ENCODE results near the gene TMEM132D.

The TMEM132D gene

GRCh38 chr12:129325566-129325965 lies 578.3 kb downstream of the TMEM132D start:
- DNase-seq, result no peak

GRCh38 chr12:129312048-129312447 lies 591.8 kb downstream of the TMEM132D start:
- no peak for DNase-seq

GRCh38 chr12:129310346-129310745 lies 593.5 kb downstream of the TMEM132D start:
- no peak for DNase-seq

- DNase-seq, result no peak
Measured at GRCh38 chr12:129305851-129306250, 598.0 kb downstream of the TMEM132D start.

- DNase-seq, result no peak
Measured at GRCh38 chr12:129304529-129304928, 599.3 kb downstream of the TMEM132D start.

GRCh38 chr12:129300011-129300410 lies 603.8 kb downstream of the TMEM132D start:
- DNase-seq, result no peak

GRCh38 chr12:129298921-129299320 lies 604.9 kb downstream of the TMEM132D start:
- DNase-seq, result no peak

GRCh38 chr12:129296671-129297070 lies 607.2 kb downstream of the TMEM132D start:
- DNase-seq, result no peak

- no peak for DNase-seq
Measured at GRCh38 chr12:129294868-129295267, 609.0 kb downstream of the TMEM132D start.

- DNase-seq, result no peak
Measured at GRCh38 chr12:129279771-129280170, 624.1 kb downstream of the TMEM132D start.

GRCh38 chr12:129276361-129277060 lies 627.3 kb downstream of the TMEM132D start:
- no peak for DNase-seq

GRCh38 chr12:129269756-129270495 lies 633.9 kb downstream of the TMEM132D start:
- DNase-seq, result no peak

- DNase-seq, result no peak
Measured at GRCh38 chr12:129258781-129259318, 645.0 kb downstream of the TMEM132D start.

GRCh38 chr12:129257524-129257923 lies 646.3 kb downstream of the TMEM132D start:
- no peak for DNase-seq

- DNase-seq, result no peak
Measured at GRCh38 chr12:129246630-129247029, 657.2 kb downstream of the TMEM132D start.

- DNase-seq, result no peak
Measured at GRCh38 chr12:129245769-129246168, 658.1 kb downstream of the TMEM132D start.

GRCh38 chr12:129241852-129242251 lies 662.0 kb downstream of the TMEM132D start:
- DNase-seq, result no peak

- no peak for DNase-seq
Measured at GRCh38 chr12:129237881-129238280, 665.9 kb downstream of the TMEM132D start.

- DNase-seq, result no peak
Measured at GRCh38 chr12:129234209-129234608, 669.6 kb downstream of the TMEM132D start.

- no peak for DNase-seq
Measured at GRCh38 chr12:129231491-129231890, 672.3 kb downstream of the TMEM132D start.

GRCh38 chr12:129230995-129231394 lies 672.8 kb downstream of the TMEM132D start:
- no peak for DNase-seq

GRCh38 chr12:129226851-129227250 lies 677.0 kb downstream of the TMEM132D start:
- DNase-seq, result no peak

- DNase-seq, result no peak
Measured at GRCh38 chr12:129226005-129226404, 677.8 kb downstream of the TMEM132D start.

GRCh38 chr12:129215556-129215955 lies 688.3 kb downstream of the TMEM132D start:
- no peak for DNase-seq
